C4-2B (cell line): Measurements from ENCODE around the gene POMT1.

Experiments
- H3K27ac ChIP-seq: fragments of 450-650 bp; 2 replicates; pipeline ENCODE4 v1.5.1; 2017
- ZFX ChIP-seq: fragments of 450-650 bp; IDR thresholded peaks from 2 replicates; pipeline ENCODE4 v1.6.1; 2017
- TF ChIP-seq, protein P1 (sequence below): fragments of 450-650 bp; conservative IDR thresholded peaks from 2 replicates; pipeline ENCODE4 v1.5.1; 2017; ENCODE audit warnings: mild to moderate bottlenecking

The POMT1 gene

DNA sequence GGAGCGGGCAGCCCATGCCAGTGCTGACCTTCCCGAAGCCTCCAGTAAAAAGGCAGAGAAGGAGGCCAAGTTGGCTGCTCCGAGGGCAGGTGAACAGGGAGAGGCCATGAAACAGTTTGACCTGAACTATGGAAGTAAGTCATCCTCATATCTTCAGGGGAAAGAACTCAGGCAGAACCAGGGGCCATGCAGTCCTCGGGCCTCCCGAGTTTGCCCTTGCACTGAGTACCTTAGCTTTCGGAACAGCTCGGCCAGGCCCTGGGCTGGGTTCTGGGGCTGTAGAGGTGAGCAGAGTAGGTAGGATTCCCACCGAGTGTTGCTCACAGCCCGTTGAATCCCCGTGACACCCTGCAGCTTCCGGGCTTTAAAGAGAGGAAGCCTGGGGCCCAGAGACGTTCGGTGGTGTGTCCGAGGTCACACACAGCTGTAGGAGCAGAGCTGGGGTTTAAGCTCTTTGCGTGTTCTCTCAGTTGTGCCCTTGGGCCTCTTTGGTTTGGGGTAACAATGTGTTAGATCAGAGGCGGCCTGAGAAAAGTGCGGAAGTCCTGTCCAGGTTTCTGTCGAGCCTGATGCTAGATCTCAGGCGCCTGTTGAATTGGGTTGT, 24.8 kb upstream of the POMT1 start:
- TF ChIP-seq, protein P1, sequence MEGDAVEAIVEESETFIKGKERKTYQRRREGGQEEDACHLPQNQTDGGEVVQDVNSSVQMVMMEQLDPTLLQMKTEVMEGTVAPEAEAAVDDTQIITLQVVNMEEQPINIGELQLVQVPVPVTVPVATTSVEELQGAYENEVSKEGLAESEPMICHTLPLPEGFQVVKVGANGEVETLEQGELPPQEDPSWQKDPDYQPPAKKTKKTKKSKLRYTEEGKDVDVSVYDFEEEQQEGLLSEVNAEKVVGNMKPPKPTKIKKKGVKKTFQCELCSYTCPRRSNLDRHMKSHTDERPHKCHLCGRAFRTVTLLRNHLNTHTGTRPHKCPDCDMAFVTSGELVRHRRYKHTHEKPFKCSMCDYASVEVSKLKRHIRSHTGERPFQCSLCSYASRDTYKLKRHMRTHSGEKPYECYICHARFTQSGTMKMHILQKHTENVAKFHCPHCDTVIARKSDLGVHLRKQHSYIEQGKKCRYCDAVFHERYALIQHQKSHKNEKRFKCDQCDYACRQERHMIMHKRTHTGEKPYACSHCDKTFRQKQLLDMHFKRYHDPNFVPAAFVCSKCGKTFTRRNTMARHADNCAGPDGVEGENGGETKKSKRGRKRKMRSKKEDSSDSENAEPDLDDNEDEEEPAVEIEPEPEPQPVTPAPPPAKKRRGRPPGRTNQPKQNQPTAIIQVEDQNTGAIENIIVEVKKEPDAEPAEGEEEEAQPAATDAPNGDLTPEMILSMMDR: no peak
- TF ChIP-seq ZFX: no peak
- no peak overlapping the region for H3K27ac ChIP-seq

DNA sequence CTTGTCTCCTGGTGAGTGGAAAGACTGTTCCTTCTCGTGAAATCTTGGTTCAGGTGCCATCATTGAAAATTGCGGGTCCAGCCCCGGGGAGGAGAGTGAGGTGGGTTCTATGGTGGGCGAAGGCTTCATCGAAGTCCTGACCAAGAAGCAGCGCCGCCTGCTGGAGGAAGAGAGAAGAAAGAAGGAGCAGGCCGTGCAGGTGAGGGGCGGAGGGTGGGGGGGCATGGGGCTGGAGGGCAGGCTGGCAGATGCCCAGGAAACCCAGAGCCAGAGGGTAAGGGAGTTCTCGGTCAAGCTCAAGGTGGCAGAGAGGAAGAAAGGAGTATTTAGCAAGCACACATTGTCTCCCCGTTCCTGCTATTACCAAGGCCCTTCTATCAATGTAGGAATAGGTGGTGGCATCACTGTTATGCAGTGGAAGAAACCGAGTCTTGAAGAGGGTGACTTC, 24.3 kb upstream of the POMT1 start:
- TF ChIP-seq ZFX: no peak
- TF ChIP-seq, protein P1: peak; percentile 83
- H3K27ac ChIP-seq: no peak overlapping the region

DNA sequence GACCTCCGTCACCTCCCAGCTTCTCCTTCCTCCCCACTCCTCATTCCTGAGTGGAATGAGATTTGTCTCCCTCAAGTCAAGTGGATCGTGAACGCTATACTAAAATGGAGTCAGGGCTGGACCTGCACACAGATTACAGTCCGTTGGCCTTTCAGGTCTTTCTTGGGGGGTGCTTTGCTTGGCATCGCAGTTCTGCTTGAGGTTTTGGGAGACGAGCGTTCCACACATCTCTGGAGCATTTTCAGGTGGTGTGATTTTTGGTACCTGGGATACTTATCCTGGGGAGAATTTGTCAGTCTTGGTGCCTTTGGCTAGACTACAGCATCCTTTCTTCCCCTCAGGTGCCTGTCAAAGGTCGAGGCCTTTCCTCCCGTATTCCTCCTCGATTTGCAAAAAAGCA, 23.8 kb upstream of the POMT1 start:
- no peak for TF ChIP-seq ZFX
- TF ChIP-seq, protein P1: no peak
- no peak overlapping the region for H3K27ac ChIP-seq

DNA sequence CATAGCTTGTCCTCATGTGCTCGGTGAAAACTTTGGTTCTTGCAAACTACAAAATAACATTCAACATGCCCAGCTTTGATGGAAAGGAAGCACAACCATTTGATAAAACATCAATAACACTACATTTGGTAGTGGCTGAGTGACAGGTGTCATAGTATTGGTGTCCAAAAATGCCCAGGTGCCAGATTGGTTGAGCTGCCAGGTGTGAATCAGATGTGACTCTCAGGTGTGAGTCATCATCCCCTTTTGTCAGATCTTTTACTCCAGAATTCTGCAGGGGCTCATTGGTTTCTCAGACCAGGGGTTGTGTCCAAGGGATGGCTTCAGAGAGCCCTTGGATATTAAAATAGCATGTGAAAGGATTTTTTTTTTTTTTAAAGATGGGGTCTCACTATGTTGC, 22.5 kb upstream of the POMT1 start:
- TF ChIP-seq, protein P1: no peak
- TF ChIP-seq ZFX: no peak
- no peak overlapping the region for H3K27ac ChIP-seq

DNA sequence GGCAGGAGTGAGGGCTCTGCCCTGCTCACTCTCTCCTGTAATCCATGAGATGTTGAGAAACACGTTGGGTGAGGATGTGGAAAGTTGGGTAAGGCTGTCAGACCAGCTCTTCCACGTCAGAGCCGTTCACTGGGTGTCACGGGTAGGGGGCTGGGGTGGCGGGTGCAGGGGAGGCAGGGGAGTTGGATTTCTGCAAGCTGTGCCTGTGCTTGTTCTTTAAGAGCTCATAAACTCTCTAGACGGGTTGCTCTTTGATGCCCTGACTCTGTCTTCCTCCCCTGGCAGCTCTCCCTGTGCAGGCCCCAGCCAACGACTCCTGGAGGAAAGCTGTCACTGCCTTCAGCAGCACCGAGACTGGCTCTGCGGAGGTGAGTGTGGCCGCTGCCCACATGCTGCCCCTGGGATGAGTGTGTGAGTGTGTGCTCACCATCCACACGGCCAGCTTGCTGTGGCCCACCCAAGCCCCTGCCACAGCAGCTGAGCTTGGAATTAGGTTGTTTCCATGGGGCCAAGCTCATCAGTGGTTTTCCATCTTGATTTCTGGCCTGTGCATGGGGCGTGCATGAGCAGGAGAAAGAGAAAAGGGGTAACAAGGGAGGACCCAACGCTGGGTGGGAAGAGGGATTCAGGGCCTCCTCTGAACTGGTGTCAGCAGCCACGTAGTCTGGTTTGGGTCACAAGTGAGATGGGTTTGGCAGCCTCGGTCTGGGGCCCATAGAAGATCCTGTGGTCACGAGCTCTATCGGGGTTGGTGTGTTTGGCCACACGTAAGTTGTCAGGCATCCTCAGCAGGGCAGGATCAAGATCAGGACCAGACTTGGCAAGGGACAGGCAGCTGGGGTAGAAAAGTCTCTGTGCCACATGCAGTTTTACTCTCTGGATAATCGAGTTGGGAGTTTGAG, 21.0 kb upstream of the POMT1 start:
- TF ChIP-seq, protein P1: no peak
- TF ChIP-seq ZFX: no peak
- H3K27ac ChIP-seq: peak overlapping the region; percentile 3; the same call in 1 of the 2 replicates

DNA sequence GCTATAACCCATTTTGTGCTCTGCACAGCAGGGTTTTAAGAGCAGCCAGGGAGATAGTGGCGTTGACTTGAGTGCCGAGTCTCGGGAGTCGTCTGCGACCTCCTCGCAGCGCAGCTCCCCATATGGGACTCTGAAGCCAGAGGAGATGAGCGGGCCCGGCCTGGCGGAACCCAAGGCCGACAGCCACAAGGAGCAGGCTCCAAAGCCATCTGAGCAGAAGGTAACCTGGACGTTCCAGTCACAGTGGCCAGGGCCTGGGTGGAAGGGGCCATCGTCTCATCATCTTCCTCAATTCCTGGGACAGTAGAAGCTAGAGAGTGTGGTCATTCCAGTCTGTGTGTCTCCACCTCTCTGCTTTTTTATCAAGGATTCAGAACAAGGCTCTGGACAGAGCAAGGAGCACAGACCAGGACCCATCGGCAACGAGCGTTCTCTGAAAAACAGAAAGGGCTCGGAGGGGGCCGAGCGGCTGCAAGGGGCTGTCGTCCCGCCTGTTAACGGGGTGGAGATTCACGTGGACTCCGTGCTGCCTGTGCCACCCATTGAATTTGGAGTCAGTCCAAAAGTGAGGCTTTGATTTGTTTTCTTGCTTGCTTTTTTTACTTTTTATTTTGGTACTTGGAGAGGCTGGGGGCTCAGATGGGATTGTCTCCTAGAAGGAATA, 20.2 kb upstream of the POMT1 start:
- H3K27ac ChIP-seq: no peak overlapping the region
- TF ChIP-seq, protein P1: no peak
- no peak for TF ChIP-seq ZFX
